ENCODE results near the gene CERKL.

The CERKL gene

GRCh38 chr2:181677912-181678586, 21.1 kb upstream of the CERKL start:
- DNase-seq = peak; percentile 79

- DNase-seq = no peak
These were observed 18.3 kb upstream of the CERKL start for GRCh38 chr2:181675254-181675653.

GRCh38 chr2:181674461-181674860, 17.6 kb upstream of the CERKL start:
- DNase-seq = no peak

- DNase-seq = no peak
These were observed 16.3 kb upstream of the CERKL start for GRCh38 chr2:181673173-181673572.

GRCh38 chr2:181672255-181673008, 15.5 kb upstream of the CERKL start:
- DNase-seq = no peak

GRCh38 chr2:181670632-181671031, 13.7 kb upstream of the CERKL start:
- DNase-seq = no peak

GRCh38 chr2:181667234-181667633, 10.3 kb upstream of the CERKL start:
- DNase-seq = no peak

- no peak for DNase-seq
These were observed 5.4 kb upstream of the CERKL start for GRCh38 chr2:181662287-181662686.

- DNase-seq = no peak
These were observed 3.3 kb upstream of the CERKL start for GRCh38 chr2:181660181-181660580.

GRCh38 chr2:181658444-181658843, 1.5 kb upstream of the CERKL start:
- DNase-seq = no peak

- DNase-seq = no peak
These were observed 474 bp upstream of the CERKL start for GRCh38 chr2:181657379-181657778.

- no peak for DNase-seq
These were observed 1.4 kb downstream of the CERKL start for GRCh38 chr2:181655519-181655918.

GRCh38 chr2:181649436-181649979, 7.4 kb downstream of the CERKL start:
- DNase-seq = no peak

- DNase-seq = no peak
These were observed 8.3 kb downstream of the CERKL start for GRCh38 chr2:181648478-181649155.

GRCh38 chr2:181646415-181646987, 10.4 kb downstream of the CERKL start:
- DNase-seq = no peak

- DNase-seq = no peak
These were observed 13.8 kb downstream of the CERKL start for GRCh38 chr2:181643151-181643550.

- DNase-seq = no peak
These were observed 14.8 kb downstream of the CERKL start for GRCh38 chr2:181642086-181642485.

- DNase-seq = no peak
These were observed 17.2 kb downstream of the CERKL start for GRCh38 chr2:181639686-181640085.

- DNase-seq = no peak
These were observed 24.0 kb downstream of the CERKL start for GRCh38 chr2:181632733-181633401.

- no peak for DNase-seq
These were observed 28.0 kb downstream of the CERKL start for GRCh38 chr2:181628590-181629585.

GRCh38 chr2:181627545-181627944, 29.4 kb downstream of the CERKL start:
- no peak for DNase-seq

All from activated CD4-positive, alpha-beta T cell treated with anti-CD3 and anti-CD28 coated beads for 48 hours (primary cell).